Stimulated activated CD8-positive, alpha-beta memory T cell treated with anti-CD3 and anti-CD28 coated beads, Interleukin-7, amount 100 ng/mL, for 24 hours (primary cell): ENCODE results near the gene RERE.
"Not testable (repeated sequence)": the region's sequence is repeated elsewhere in the genome, so short reads cannot be mapped to it uniquely, and the experiment has no call there.

Source experiments
- DNase-seq: peaks from one replicate; pipeline ENCODE4 v3.0.0-alpha.2; 2020; ENCODE audit warnings: low read depth

RERE gene

DNA sequence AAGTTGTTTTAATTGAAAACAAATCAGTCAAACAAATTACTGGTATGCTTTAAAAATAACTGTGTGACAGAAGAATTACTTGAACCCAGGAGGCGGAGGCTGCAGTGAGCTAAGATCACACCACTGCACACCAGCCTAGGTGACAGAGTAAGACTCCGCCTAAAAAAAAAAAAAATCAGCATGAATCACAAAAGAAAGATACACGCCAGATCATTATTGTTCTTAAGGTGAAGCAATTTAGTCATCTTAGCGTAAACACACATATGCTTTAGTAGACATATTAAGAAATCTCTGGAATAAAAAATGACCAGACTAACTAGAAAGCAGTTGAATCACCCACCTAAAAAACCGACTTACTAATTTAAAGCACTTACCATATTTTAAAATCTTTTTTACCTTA lies 20.2 kb downstream of the RERE start:
- DNase-seq: no peak

DNA sequence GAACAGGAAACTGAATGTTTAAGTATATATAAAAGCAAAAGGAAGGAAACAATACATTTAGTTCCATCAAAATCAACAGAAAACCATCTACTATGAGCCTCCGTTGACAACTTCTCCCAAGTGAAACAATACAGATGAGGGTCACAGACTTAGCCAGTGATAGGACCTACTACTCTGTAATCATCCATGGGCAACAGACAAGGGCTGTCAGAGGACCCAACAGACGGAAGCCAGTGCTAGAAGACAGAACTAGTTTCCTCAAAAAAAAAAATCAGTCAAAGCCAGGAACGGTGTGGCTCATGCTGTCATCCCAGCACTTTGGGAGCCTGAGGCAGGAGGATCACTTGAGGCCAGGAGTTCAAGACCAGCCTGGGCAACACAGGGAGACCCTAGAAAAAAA lies 20.6 kb downstream of the RERE start:
- no peak for DNase-seq

DNA sequence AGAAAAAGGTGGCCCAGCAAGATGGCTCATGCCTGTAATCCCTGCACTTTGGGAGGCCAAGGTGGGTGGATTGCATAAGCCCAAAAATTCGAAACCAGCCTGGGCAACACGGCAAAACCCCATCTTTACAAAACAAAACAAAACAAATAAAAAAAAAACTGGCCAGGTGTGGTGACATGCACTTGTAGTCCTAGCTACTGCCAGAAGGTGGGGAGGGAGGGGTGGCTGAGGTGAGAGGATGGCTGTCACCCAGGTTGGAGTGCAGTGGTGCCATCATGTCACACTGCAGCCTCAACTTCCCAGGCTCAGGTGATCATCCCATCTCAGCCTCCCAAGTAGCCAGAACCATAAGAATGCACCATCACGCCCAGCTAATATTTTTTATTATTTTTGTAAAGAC lies 22.8 kb downstream of the RERE start:
- DNase-seq: no peak

DNA sequence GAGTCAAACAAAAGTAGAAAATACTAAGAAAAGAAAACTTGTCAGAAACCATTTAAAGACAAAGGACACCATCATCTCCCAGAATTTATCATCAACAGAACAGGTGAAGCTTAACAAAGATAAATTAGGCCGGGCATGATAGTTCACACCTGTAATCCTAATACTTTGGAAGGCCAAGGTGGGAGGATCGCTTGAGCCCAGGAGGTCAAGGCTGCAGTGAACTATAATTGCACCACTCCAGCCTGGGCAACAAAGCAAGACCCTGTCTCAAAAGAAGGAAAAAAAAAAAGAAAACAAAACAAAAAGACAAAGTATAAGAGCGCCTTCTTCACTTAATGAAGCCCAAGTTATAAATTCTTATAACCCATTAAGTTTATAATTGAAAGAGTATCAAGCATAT lies 25.6 kb downstream of the RERE start:
- DNase-seq: no peak

DNA sequence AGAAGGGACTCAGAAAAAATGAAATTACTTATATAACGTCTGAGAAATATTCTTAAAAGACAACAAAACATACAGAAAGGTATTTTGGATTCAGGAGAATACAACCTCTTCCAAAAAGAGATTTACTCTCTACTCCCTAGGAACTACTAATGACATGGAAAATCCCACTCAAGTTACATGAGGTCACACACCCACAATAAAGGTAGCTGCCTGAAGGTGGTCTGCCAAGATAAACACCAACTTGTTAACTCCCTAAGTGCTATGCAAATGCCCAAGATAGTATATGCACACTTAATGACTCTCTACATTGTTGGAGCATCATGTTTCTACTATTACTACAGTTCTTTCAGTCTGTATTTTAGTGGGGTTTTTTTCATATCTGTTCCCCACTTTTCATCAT lies 26.5 kb downstream of the RERE start:
- no peak for DNase-seq

DNA sequence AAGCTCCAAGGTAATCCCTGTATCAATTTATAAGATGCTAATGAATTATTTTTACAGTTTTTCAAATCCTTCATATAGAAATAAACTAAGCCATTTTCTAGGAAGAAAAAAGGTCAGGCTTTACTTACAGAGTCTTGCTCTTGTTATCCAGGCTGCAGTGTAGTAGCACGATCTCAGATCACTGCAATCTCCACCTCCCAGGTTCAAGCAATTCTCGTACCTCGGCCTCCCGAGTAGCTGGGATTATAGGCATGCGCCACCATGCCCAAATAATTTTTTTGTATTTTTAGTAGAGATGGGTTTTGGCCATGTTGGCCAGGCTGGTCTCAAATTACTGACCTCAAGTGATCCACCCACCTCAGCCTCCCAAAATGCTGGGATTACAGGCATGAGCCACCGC lies 27.0 kb downstream of the RERE start:
- DNase-seq: no peak

DNA sequence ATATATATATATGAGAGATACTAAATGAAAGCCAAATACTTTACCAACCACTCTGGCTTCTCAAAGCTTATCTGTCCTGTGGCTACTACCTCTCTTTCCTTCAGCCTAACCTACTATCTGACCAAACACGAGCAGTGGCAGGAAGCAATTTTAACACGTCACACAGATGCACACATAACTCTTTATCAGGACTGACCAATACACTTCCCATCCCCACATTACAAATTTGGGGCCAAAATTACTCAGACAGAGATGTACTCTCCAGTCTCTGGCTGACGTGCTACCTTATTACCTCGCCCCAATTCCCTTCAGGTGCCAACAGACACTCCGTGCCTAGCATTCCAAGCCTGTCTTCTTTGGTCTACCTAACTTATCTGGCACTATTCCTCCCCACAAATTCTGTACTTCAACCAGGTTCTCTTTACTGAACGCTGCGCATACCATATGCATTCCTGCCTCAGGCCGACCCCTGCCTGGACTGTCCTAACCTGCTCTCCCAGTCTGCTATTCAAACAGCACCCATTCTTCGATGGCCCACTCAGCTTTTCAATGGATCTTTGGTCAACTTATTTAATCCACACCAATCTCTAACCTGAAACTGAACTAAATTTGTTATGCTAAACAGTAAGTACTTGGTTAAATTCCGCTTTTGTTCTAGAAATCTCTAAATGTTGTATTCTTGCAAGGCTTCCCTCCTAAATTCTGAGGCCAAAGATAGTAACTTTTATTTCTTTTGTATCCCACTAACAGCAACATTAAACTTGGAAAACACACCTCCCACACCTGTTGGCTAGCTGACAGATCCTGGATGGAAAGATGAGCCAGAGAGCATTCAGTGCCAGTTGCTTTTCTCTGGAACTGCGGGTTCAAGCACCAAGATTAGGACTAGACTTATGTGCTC lies 27.9 kb downstream of the RERE start:
- DNase-seq: no peak

DNA sequence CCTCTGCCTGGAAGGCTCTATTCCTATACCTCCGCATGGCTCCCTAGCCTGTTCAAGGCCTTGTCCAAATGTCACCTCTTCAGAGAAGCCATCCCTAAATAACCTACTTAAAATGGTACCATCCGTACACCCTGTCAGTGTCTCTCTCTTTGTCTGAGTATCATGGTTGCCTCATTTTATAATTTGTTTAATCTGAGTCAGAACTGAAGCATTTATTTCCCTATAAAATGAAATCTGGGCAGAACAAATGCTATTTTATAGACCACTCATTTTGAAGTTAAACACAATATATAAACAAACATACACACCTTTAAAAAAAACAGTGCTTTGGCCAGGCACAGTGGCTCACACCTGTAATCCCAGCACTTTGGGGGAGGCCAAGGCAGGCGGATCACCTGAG lies 30.2 kb downstream of the RERE start:
- no peak for DNase-seq

DNA sequence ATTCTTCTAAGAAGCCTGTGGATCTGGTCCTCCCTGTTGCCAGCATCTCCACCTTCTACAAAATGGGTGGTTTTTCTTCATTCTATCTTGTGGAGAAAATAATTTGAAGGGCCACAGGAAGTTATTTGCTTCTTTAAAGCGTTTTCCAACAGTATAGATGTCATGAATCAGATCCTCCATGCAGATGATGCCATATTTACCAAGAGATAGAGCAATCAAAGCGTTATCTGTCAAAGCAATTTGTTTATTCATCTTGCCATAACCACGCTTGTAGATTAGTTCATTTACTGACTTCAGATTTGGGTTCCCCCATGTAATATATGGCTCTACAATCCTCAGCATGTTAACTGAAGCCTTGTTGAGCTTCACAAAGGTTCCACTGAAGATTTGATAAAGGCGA lies 31.2 kb downstream of the RERE start:
- DNase-seq: not testable (repeated sequence)

DNA sequence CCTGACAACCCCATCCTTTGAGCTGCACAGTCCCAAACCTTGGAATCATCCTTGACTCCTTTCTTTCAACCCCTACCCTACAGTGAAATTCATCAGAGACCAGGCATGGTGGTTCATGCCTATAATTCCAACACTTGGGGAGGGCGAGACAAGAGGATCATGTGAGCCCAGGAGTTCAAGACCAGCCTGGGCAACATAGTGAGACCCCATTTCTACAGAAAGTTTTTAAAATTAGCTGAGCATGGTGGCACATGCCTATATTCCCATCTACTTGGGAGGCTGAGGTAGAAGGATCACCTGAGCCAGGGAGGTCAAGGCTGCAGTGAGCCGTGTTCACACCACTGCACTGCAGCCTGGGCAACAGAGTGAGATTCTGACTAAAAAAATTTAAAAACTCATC lies 34.5 kb downstream of the RERE start:
- no peak for DNase-seq

DNA sequence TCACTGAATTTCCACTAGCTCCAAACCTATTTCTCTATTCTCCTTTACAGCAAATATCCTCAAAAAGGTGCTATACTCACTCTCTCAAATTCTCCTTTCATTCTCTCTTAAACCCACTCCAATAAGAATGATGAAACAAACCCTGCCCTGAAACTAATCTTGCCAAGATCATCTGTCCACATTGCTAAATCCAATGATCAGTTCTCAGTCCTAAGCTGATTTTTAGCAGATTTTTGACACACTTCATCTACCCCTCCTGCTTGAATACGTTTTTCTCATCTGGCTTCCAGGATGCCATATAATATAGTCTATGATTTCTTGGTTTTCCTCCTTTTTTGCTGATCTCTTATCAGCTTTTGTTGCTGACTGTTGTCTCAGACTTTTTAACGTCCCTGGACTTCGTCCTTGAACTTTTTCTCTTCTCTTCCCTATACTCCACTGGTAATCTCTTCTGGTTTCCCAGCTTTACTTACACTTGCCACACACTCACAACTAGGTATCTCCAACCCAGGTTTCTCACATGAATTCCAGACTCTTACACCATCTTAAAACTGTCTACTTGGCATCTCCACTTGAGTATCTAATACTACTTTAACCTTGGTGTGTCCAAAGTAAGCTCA lies 35.3 kb downstream of the RERE start:
- no peak for DNase-seq

DNA sequence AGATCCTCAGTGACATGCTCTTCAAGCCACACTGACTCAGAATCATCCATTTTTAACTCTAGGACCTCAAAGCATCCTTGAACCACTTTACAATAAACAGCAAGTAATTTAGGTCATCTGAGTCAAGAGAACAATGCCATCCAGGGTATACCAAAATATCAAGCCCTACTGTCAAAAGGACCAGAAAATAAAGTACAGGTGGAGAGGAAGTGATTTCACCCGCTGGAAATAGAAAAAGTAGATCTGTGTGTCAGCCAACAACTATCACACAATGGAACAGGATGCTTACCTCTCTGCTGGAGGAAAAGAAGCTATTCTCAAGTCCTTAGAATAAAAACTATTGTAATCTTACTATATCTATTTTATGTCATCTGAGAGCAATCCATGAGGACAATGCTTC lies 37.0 kb downstream of the RERE start:
- DNase-seq: no peak

DNA sequence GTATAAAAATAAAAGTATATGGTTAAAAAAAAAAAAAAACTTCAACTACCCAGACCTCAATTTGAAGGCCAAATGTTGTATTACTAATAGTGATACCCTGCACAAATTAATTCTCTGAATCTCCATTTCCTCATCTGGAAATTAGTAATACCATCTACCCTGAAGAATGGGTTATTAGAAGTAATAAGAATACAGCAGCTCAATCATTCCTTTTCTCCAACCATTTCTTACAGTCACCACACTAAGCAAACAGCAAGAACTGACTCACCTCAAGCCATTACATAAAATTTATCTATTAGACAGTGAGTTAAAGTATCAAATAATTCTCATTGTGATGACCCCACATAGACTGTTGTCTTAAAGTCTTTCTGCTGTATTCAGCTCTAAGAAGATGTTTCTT lies 39.6 kb downstream of the RERE start:
- DNase-seq: no peak

DNA sequence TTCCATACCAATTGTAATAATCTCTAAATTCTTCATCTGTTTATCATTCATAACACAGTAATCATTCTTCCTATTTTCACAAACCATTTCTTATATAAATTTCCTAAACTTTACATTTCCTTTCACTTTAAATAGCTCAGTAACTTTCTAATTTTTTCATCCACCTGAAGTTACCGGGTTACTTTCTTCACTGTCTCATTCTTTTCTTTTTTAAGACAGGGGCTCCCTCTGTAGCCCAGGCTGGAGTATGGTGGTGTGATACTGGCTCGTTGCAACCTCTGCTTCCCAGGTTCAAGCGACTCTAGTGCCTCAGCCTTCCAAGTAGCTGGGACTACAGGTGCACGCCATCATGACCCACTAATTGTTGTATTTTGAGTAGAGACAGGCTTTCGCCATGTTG lies 41.3 kb downstream of the RERE start:
- DNase-seq: no peak

DNA sequence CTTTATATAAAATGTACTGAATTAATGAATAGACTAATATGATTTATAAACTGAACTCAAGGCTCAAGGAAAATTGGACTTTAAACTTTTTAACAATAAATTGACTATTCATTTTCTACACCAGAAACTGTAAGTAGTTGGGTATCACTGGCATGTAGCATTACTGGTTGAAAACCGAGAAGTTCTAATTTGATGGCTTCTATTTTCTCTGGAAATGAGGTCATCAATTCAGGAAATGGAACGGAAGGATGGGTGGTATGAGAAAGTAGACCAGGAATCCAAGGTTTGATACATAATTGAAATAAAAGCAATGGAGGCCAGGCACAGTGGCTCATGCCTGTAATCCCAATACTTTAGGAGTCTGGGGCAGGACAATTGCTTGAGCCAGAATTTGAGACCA lies 50.4 kb downstream of the RERE start:
- no peak for DNase-seq

DNA sequence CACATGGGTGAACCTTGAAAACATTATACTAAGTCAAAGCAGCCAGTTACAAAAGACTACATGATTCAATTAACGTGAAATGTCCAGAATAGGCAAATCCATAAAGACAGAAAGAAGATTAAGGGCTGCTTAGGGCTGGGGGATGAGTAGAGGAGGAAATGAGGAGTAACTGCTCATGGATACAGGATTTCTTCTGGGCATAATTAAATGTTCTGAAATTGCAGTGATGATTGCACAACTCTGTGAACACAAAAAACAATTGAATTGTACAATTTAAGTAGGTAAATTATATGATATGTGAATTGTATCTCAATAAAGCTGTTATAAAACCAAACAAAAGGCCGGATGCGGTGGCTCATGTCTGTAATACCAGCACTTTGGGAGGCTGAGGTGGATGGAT lies 52.2 kb downstream of the RERE start:
- DNase-seq: no peak

DNA sequence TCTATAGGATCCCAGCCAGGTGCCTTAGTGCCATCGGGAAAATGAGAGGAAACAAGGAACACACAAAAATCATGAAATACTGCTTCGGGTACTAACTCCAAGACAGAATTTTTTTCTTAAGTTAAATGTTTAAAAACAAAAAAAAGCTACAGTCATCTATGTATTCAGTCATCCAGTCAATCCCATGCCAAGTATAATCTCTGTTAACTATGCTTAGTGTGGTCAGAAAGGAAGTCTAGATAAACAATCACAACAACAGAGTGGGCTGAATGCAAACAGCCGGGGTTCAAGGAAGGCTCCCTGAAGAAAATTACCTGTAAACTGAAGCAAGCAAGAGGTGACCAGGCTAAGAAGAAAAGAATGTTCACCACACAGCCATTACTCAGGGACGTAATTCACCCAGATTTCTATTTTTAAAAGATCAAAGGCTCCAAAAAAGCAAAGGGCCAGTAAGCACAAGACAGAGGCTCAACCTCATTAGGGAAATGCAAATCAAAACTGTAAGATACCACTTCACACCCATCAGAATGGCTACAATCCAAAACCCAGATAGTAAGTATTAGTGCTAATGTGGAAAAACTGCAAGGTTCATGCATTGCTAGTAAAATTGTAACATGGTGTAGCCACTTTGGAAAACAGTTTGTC lies 53.0 kb downstream of the RERE start:
- no peak for DNase-seq

DNA sequence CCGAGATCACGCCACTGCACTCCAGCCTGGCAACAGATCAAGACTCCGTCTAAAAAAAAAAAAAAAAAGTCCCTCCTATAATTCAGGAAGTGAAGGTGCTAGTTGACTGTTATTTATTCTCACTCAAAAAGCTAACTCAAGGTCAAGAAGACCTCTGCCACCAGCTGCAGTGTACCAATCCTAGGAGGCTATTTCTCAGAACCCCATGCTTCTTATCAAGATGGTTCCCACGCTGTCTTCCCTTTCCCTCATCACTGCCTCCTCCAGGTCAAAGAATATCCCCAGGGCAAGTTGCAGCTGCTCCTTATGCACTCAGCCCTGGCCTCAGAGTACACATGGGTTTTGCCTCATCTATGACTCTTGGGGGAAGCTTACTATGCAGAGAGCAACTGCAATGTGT lies 53.6 kb downstream of the RERE start:
- DNase-seq: no peak

DNA sequence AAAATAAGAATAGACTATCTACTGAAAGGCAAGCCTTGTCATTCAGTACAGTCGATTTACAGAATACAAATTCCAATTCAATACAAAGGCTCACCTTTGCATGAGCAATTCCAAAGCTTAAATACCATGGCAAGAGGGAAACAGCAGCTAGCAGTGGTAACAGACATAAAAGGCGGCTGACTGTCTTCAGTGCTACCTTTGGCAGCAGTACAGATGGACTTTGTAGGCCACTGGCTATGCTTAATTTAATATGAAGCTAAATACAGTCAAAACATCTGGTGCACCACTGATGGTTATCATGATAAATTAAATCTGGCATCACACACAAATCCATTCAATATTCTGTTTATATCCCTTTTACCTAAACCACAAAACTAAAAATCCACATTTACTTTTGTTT lies 62.4 kb downstream of the RERE start:
- DNase-seq: no peak

DNA sequence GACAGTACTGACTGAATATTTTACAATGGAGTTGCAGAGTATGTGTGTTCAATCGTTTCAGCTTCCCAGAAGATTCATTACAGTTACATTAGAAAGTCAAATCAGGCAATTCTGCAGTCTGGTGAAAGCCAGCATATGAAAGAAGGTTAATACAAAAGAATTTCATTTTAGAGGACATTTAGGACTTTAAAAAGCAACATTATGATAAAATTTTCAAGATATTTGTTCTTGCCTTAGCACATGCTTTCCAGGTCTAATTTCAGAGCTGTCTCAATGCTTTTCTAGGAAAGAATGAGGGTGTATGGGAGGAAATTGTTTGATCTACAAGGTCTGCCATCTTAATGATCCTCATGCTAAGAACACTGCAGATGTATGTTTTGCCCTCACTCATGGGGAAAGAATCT lies 63.2 kb downstream of the RERE start:
- no peak for DNase-seq

DNA sequence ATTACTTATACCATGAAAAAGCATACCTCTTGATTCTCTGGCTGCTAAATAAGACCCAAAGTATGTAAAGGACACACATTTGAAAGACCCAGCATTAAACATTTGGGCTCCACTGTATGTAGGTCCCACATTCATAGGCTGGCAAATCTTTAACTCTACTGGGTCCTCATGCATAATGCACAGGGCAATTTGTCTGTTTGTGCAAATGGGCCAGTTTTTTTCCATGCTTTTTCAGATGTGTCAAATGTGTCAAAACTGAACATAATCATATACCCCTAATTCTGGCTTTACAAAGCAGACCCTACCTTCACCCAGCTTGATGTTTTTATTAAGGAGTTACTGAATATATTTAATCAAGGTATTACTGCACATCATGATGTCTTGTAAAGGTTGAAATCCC lies 63.7 kb downstream of the RERE start:
- DNase-seq: no peak

DNA sequence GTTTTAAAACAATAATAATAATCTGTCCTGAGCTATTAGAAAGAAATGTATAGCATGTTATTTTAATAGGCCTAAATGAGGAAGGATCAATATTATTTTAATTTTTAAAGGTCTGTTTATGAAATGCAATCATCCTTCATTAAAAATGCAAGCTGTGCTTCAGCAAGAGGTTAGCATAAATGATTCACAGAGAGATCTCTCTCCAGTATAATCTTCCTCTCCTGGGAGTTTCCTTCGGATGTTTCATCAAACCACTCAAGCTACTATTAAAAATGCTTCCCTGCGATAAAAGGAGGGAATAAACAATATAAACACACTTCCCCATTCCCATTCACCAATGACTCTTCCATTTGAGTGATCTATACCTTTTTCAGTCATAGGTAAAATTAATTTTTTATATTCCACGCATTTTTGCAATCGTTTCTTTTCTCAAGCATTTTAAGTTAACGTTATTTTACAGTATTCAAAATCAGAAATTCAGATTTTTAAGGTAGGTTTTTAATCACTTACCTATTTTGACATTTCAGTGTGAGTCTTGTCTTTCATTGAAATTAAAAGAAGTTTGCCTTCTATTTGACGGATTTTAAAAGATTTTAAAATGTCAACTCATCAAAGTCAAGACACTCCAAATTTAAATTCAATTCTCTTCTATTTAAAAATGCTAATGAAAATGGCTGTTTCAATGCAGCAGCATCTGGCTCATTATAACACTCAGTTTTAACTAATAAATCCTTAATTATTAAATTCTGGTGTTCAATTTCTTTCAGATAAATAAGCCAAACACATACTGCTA lies 64.3 kb downstream of the RERE start:
- no peak for DNase-seq

DNA sequence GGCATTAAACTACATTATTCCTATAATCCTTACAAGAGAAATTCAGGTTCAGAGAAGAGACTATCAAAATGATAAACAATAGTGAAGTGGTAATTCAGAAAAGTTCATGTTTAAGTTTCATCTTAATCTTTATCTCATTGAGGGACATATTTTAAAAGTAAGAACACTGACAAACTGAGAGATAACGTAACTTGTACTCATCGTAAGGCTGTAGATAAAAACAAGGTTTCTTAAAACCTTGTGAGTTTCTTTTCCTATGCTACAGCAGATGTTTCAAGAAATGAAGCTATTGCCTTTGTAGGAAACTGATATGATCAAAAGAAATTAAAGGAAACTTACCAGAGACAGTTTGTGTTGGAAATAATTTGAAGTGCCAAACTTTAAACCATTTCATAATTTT lies 65.0 kb downstream of the RERE start:
- no peak for DNase-seq
